GM12865 (cell line): ENCODE measurements around the gene PRPF6.

Experiments used
- DNase-seq: peaks from one replicate; pipeline ENCODE4 v3.0.0; 2010; ENCODE audit warnings: low read depth
- H3K4me3 ChIP-seq: 2 replicates; pipeline ENCODE4 v1.5.1; 2011; ENCODE audit warnings: mild to moderate bottlenecking, low read depth, low read length, control low read depth
- TF ChIP-seq, protein P1 (sequence below): IDR thresholded peaks from 2 replicates; pipeline ENCODE4 v1.5.1; 2011; ENCODE audit warnings: low read length, control low read depth, low read depth, inconsistent platforms; ENCODE audit not compliant: insufficient read depth; ENCODE audit errors: missing control alignments

The PRPF6 gene

DNA sequence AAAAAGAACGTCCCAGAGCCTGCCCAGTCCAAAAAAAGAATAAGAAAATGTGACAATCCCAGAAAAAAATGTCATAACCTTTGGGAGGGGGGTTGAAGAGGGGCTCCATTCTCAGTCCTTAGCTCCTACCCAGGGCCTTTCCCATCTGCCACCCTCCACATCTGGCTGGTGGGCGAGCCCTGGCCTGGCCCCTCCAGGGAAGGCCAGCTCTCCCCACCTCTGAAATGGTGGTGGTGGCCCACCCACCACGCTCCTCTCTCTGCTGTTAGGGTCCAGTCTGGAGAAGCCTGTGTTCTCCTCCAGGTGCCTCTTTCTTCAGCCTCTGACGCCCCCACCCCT is 98.0 kb downstream of the PRPF6 start:
- TF ChIP-seq, protein P1, sequence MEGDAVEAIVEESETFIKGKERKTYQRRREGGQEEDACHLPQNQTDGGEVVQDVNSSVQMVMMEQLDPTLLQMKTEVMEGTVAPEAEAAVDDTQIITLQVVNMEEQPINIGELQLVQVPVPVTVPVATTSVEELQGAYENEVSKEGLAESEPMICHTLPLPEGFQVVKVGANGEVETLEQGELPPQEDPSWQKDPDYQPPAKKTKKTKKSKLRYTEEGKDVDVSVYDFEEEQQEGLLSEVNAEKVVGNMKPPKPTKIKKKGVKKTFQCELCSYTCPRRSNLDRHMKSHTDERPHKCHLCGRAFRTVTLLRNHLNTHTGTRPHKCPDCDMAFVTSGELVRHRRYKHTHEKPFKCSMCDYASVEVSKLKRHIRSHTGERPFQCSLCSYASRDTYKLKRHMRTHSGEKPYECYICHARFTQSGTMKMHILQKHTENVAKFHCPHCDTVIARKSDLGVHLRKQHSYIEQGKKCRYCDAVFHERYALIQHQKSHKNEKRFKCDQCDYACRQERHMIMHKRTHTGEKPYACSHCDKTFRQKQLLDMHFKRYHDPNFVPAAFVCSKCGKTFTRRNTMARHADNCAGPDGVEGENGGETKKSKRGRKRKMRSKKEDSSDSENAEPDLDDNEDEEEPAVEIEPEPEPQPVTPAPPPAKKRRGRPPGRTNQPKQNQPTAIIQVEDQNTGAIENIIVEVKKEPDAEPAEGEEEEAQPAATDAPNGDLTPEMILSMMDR: no peak
- H3K4me3 ChIP-seq: peak overlapping the region; percentile 60
- DNase-seq: no peak

GRCh38 chr20:64079273-64080012 is 98.5 kb downstream of the PRPF6 start, which contains the start of gene RGS19:
Gene RGS19, minus strand, starts transcription at chr20:64079518. Its CDS starts 2,632 bp downstream, at chr20:64076886.
- TF ChIP-seq, protein P1: no peak
- peak; percentile 90 for DNase-seq
- peak within 1 kb of the TSS; percentile 60 for H3K4me3 ChIP-seq

- peak within 1 kb of the TSS; percentile 60 for H3K4me3 ChIP-seq
- TF ChIP-seq, protein P1: no peak
- DNase-seq: peak; percentile 35
Observed at GRCh38 chr20:64080013-64080812, 99.3 kb downstream of the PRPF6 start, which contains the start of gene OPRL1. Gene OPRL1, plus strand, starts transcription at chr20:64080082. Its CDS starts 12,639 bp downstream, at chr20:64092721.

- TF ChIP-seq, protein P1: no peak
- no peak overlapping the region for H3K4me3 ChIP-seq
- DNase-seq: no peak
Observed at GRCh38 chr20:64080813-64081623, 100.1 kb downstream of the PRPF6 start.

DNA sequence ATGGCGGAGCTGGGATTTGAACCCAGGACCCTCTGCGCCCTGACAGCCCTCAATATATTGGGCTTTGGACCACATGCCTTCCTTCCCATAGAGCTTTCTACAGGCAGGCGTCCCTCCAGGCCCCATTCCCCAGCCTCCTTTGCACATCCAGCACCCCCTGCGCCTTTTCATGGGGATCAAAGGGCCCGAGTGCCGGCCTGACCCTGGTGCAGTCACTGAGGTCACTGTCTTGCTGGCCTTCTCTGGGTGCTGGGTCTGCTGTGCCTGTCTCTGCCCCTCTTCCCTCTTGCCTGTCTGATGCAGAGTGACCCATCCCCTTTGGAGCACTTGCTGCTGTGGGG is 100.7 kb downstream of the PRPF6 start:
- H3K4me3 ChIP-seq: no peak overlapping the region
- TF ChIP-seq, protein P1: no peak
- no peak for DNase-seq

DNA sequence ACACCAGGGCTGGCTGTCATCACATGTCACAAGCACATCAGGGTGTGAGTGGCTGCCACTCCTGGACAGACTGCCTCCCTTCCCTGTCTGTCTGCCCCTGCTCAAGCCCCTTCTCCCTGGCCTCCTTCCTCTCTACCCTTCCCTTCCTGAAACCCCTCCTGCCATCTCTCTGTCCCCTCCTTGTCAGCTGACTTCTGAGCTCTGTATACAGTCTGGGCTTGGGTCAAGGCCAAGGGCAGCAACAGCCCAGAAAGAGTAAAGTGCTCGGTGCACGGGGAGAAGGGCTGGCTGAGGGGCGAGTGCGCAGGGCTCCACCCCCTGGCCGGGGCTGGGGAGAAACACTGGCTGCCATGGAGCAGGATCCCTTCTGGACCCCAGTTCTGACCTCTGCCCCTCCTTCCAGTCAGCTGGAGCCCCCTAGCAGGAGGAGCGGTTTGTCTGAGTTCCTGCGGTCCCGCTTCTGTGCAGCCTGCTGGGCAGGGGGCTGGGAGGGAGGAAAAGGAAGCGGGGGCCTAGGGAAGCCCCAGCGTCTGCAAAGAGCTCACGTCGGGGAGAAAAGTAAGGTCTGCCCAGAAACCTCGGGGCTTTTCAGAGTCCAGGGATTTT is 101.3 kb downstream of the PRPF6 start:
- DNase-seq: no peak

More for the DNA sequence above, 101.3 kb downstream of the PRPF6 start:
- TF ChIP-seq, protein P1: no peak
- no peak overlapping the region for H3K4me3 ChIP-seq
